IgD-negative memory B cell (primary cell): ENCODE results near the gene ESPL1. TPM values are rescaled to one million over a fixed set of nuclear protein-coding genes. Genes with fewer than 3 reads are reported as not detected.
"Not testable (repeated sequence)": the region's sequence is repeated elsewhere in the genome, so short reads cannot be mapped to it uniquely, and the experiment has no call there.

Source experiments
- H3K27ac Mint-ChIP-seq, 3 donors: one replicate each; pipeline ENCODE4 v1.8.0; 2020 to 2022; ENCODE audit warnings: mild to moderate bottlenecking in 3 of 3, mixed read lengths in 3 of 3, moderate library complexity in 1 of 3
- H3K27me3 Mint-ChIP-seq: one replicate; pipeline ENCODE4 v1.8.0; 2021; ENCODE audit warnings: mixed read lengths
- H3K36me3 Mint-ChIP-seq: one replicate; pipeline ENCODE4 v1.8.0; 2020; ENCODE audit warnings: mild to moderate bottlenecking, mixed read lengths
- H3K4me1 Mint-ChIP-seq, 3 donors: one replicate each; pipeline ENCODE4 v1.8.0; 2020 to 2022; ENCODE audit warnings: mixed read lengths in 3 of 3, mild to moderate bottlenecking in 1 of 3
- H3K4me3 Mint-ChIP-seq, 4 donors: one replicate each; pipeline ENCODE4 v1.8.0; 2020 to 2022; ENCODE audit warnings: mild to moderate bottlenecking in 4 of 4, mixed read lengths in 4 of 4, moderate library complexity in 3 of 4
- H3K9me3 Mint-ChIP-seq, 3 donors: one replicate each; pipeline ENCODE4 v1.8.0; 2020 to 2021; ENCODE audit warnings: mixed read lengths in 3 of 3, mild to moderate bottlenecking in 1 of 3
- polyA plus RNA-seq: library from polyadenylated mRNA; unstranded; fragments of 300-500 nt; fragmentation: Illumina TruSeq; gene quantifications from one replicate; pipeline ENCODE4 v1.2.3, GENCODE V29; 2021

ESPL1 gene
- polyA plus RNA-seq, 1 donor from 2014 or later, result not detected

- peaks cover 11% of the 10 kb centered on the region for H3K27me3 Mint-ChIP-seq
- peaks cover 0 to 1% (median 0%) of the 10 kb centered on the region in 3 donors for H3K9me3 Mint-ChIP-seq
- no peaks in the 10 kb centered on the region for H3K36me3 Mint-ChIP-seq
- peaks cover 20 to 39% (median 31%) of the 10 kb centered on the region in 3 donors for H3K4me1 Mint-ChIP-seq
- peak overlapping the region; percentile 83 to 99 (median 97) for H3K4me3 Mint-ChIP-seq
- H3K27ac Mint-ChIP-seq, result peak overlapping the region; percentile 84 to 94 (median 94)
These were observed 56.8 kb downstream of the ESPL1 start for GRCh38 chr12:53324779-53325510.

DNA sequence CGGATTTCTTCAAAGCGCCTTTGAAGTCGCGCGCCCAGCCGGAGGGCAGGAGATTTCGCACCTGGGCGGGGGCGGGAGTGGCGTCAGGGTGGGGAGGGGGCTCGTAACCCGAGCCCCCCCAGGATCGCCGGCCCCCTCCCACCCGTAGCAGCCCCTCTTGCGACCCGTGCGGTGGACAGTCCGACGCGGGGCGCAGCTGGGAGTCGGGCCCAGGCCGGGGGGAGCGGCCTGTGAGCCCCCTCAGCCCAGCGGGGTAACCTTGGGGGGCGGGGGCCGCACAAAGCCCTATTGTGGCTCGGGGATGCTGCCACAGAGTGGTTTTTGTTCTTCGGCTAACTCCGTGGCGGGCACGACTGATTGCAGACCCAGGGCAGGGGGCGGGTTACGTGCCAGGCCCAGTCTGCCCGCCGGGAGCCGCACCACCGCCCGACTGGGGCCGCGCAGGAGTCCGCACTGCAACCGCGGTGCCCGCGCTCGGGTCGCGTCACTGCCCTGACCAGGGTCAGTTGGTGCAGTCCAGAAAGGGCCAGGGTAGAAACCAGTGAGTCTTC lies 57.5 kb downstream of the ESPL1 start:
- Mint-ChIP-seq H3K27ac (peak overlapping the region in 2 of 3 donors; percentile 49 to 59), H3K4me1 (peaks cover 20 to 35% (median 27%) of the 10 kb centered on the region in 3 donors), H3K36me3 (no peaks in the 10 kb centered on the region), H3K4me3 (peak overlapping the region; percentile 83 to 99 (median 92)), H3K27me3 (peaks cover 12% of the 10 kb centered on the region), H3K9me3 (peaks cover 0 to 1% (median 0%) of the 10 kb centered on the region in 3 donors)

GRCh38 chr12:53326460-53327185 lies 58.5 kb downstream of the ESPL1 start:
- H3K4me3 Mint-ChIP-seq, result peak overlapping the region; percentile 49 to 95 (median 82)
- H3K36me3 Mint-ChIP-seq, result no peaks in the 10 kb centered on the region
- peaks cover 12% of the 10 kb centered on the region for H3K27me3 Mint-ChIP-seq
- H3K9me3 Mint-ChIP-seq, result peaks cover 0 to 1% (median 0%) of the 10 kb centered on the region in 3 donors
- peak overlapping the region in 1 of 3 donors; percentile 49 for H3K27ac Mint-ChIP-seq
- peaks cover 12 to 26% (median 17%) of the 10 kb centered on the region in 3 donors for H3K4me1 Mint-ChIP-seq

- H3K36me3 Mint-ChIP-seq, result no peaks in the 10 kb centered on the region
- H3K27ac Mint-ChIP-seq, result peak overlapping the region in 1 of 3 donors; percentile 9
- peaks cover 12 to 23% (median 15%) of the 10 kb centered on the region in 3 donors for H3K4me1 Mint-ChIP-seq
- H3K27me3 Mint-ChIP-seq, result peaks cover 12% of the 10 kb centered on the region
- H3K9me3 Mint-ChIP-seq, result peaks cover 0 to 1% (median 0%) of the 10 kb centered on the region in 3 donors
- H3K4me3 Mint-ChIP-seq, result peak overlapping the region in 2 of 4 donors; percentile 62 to 72
These were observed 59.4 kb downstream of the ESPL1 start for GRCh38 chr12:53327435-53328042.

- H3K4me1 Mint-ChIP-seq, result peaks cover 12 to 20% (median 13%) of the 10 kb centered on the region in 3 donors
- H3K27ac Mint-ChIP-seq, result peak overlapping the region in 1 of 3 donors; percentile 9
- H3K9me3 Mint-ChIP-seq, result peaks cover 0 to 1% (median 0%) of the 10 kb centered on the region in 3 donors
- H3K4me3 Mint-ChIP-seq, result peak overlapping the region in 2 of 4 donors; percentile 62 to 72
- H3K36me3 Mint-ChIP-seq, result no peaks in the 10 kb centered on the region
- H3K27me3 Mint-ChIP-seq, result peaks cover 13% of the 10 kb centered on the region
These were observed 59.9 kb downstream of the ESPL1 start for GRCh38 chr12:53328043-53328435.

DNA sequence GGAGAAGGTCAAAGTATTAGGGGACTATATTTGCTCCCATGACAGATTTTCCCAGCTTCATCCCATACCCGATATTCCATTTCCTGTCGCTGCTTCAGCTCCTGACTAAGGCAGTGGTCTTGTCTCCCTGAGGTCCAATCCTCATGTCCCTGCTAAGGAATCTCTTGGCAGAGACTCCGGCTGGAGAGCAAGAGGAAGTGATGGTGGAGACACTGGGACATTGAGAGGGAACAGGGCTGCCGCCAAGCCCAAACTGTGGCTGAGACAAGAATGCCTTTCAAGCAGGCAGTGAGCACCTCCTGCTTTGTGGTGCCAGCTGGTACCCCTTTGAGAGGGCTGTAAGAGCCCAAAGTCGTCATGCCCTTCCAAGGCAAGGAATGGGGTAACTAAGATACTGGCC lies 62.6 kb downstream of the ESPL1 start:
- H3K4me1 Mint-ChIP-seq, result peaks cover 2 to 8% (median 6%) of the 10 kb centered on the region in 3 donors
- H3K27ac Mint-ChIP-seq, result no peak overlapping the region
- H3K36me3 Mint-ChIP-seq, result no peaks in the 10 kb centered on the region
- peaks cover 18% of the 10 kb centered on the region for H3K27me3 Mint-ChIP-seq
- peaks cover 0 to 1% (median 0%) of the 10 kb centered on the region in 3 donors for H3K9me3 Mint-ChIP-seq
- peak overlapping the region in 1 of 4 donors; percentile 49 for H3K4me3 Mint-ChIP-seq

DNA sequence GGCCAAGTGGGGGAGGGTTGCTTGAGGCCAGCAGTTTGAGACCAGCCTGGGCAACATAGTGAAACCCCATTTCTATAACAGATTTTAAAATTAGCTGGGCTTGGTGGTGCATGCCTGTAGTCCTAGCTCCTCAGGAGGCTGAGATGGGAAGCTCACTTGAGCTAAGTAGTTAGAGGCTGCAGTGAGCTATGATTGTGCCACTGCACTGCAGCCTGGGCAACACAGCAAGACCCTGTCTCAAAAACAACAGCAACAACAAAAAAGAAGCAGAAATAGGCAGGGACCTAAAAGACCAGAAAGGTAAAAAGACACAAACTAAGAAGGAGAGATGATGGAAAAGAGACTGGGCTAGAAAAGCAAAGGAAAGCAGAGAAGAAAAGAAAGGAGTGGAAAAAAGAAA lies 64.2 kb downstream of the ESPL1 start:
- not testable (repeated sequence) for H3K27ac Mint-ChIP-seq, H3K36me3 Mint-ChIP-seq, H3K4me1 Mint-ChIP-seq, H3K4me3 Mint-ChIP-seq, H3K9me3 Mint-ChIP-seq
- peaks cover 27% of the 10 kb centered on the region for H3K27me3 Mint-ChIP-seq

DNA sequence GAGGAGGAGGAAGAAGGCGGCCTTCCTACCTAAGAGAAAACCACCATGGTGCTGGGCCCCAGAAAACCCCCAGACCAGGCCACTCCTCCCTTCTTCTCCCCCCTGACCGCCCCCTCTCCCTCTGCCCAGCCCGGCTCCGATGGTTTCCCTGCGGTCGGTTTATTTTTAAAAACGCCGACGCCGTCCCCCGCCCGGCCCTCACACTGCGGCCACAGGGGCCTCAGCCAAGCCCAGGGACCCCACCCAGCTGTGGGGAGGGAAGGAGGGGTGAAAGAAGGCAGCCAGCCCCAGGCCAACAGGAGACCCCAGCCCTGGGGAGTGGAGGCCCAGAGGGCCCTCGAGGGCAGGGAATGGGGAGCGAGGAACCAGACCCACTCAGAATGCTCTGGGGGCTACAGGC lies 64.6 kb downstream of the ESPL1 start:
- H3K36me3 Mint-ChIP-seq, result no peaks in the 10 kb centered on the region
- H3K27me3 Mint-ChIP-seq, result peaks cover 28% of the 10 kb centered on the region
- H3K4me1 Mint-ChIP-seq, result peaks cover 0 to 8% (median under 1%) of the 10 kb centered on the region in 3 donors
- H3K4me3 Mint-ChIP-seq, result no peak overlapping the region
- H3K9me3 Mint-ChIP-seq, result no peaks in the 10 kb centered on the region
- no peak overlapping the region for H3K27ac Mint-ChIP-seq

- Mint-ChIP-seq H3K9me3 (no peaks in the 10 kb centered on the region), H3K27me3 (peaks cover 31% of the 10 kb centered on the region), H3K36me3 (no peaks in the 10 kb centered on the region), H3K4me3 (no peak overlapping the region), H3K27ac (no peak overlapping the region), H3K4me1 (peaks cover 0 to 11% (median 0%) of the 10 kb centered on the region in 3 donors)
These were observed 65.2 kb downstream of the ESPL1 start for GRCh38 chr12:53333289-53333688.

DNA sequence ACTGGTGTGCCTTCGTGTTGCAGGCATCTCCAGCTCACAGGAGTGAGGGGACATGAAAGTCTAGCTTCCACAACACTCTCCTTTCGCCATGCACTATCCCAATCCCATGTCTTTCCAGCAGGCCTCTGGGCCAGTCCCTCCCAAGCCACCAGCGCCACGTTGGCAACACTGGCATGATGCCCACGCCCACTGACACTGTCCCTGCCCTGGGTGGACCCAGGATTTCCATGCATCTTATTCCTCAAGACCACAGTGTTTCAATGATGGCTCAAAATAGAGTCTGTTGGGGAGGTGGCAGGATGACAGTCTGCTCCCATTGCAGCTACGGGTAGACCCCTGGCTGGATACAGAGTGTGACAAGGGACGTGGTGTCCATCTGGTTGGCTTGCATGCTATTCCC lies 65.7 kb downstream of the ESPL1 start:
- Mint-ChIP-seq H3K4me1 (peaks cover 0 to 11% (median 0%) of the 10 kb centered on the region in 3 donors), H3K4me3 (no peak overlapping the region), H3K27me3 (peaks cover 35% of the 10 kb centered on the region), H3K9me3 (no peaks in the 10 kb centered on the region), H3K27ac (no peak overlapping the region), H3K36me3 (no peaks in the 10 kb centered on the region)

- no peaks in the 10 kb centered on the region for H3K36me3 Mint-ChIP-seq
- peak overlapping the region in 1 of 3 donors; percentile 70 for H3K27ac Mint-ChIP-seq
- H3K4me1 Mint-ChIP-seq, result peaks cover 0 to 11% (median 0%) of the 10 kb centered on the region in 3 donors
- no peaks in the 10 kb centered on the region for H3K9me3 Mint-ChIP-seq
- peaks cover 32% of the 10 kb centered on the region for H3K27me3 Mint-ChIP-seq
- H3K4me3 Mint-ChIP-seq, result no peak overlapping the region
These were observed 66.7 kb downstream of the ESPL1 start for GRCh38 chr12:53334822-53335221.

DNA sequence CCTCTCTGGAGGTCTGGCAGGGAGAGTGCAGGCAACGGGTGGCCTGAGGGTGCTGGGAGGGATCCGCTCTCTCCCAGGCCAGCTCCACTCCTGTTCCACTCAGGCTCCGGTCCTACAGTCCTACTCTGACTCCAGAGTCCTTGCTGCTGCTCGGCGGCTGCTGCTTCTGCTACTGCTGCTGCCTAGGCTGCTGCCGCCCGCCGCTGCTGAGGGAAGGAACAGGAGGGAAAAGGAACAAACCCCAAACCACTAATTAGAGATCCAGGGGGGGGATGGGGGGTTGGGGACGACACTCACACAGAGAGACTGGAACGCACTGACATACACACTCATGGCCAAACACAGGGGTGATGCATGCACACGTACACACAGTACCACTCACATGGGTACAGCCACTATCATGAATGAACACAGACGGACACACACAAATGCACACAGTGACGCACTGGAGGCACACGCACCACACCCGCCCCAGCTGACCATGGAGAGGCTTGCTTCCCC lies 68.1 kb downstream of the ESPL1 start, which contains the start of gene SP7:
TSS of gene SP7 (minus strand) at position 174 of the 501 bp plus-strand sequence. CDS start 708 bp downstream, outside the sequence.
- Mint-ChIP-seq H3K27me3 (peaks cover 34% of the 10 kb centered on the region), H3K27ac (peak within 1 kb of the TSS in 2 of 3 donors; percentile 13 to 71), H3K4me3 (no peak within 1 kb of the TSS), H3K4me1 (peaks cover 0 to 11% (median 0%) of the 10 kb centered on the region in 3 donors), H3K9me3 (no peaks in the 10 kb centered on the region), H3K36me3 (peaks cover 1% of the 10 kb centered on the region)

GRCh38 chr12:53338017-53338416 lies 69.9 kb downstream of the ESPL1 start:
- Mint-ChIP-seq H3K27me3 (peaks cover 33% of the 10 kb centered on the region), H3K9me3 (no peaks in the 10 kb centered on the region), H3K4me3 (peak overlapping the region in 1 of 4 donors; percentile 17), H3K4me1 (peaks cover 0 to 11% (median 1%) of the 10 kb centered on the region in 3 donors), H3K36me3 (peaks cover 1% of the 10 kb centered on the region), H3K27ac (peak overlapping the region in 1 of 3 donors; percentile 76)

DNA sequence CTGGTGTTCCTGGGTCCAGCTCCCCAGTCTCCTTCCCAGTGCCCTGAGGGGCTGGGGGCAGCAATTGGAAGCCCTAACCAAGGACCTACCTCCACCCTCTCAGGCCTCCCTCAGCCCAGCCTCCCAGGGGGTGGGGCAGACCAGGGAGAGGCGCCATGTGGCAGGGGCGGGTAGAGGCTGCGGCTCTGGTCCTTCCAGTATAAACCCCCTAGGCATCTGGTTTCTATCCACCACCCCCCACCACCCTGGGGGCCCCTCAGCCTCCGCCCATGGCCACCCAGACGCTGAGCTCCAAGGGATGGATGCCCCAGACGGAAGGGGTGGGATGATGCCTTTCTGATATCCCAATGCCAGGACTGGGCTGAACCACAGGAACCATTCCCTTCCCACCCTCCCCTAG lies 70.8 kb downstream of the ESPL1 start:
- peaks cover 0 to 14% (median 4%) of the 10 kb centered on the region in 3 donors for H3K4me1 Mint-ChIP-seq

More for the DNA sequence above, 70.8 kb downstream of the ESPL1 start:
- Mint-ChIP-seq H3K27me3 (peaks cover 29% of the 10 kb centered on the region), H3K36me3 (peaks cover 1% of the 10 kb centered on the region), H3K27ac (no peak overlapping the region), H3K4me3 (no peak overlapping the region), H3K9me3 (no peaks in the 10 kb centered on the region)
